OCI-LY1 (cell line): ENCODE measurements around the gene PDE6B.

Source experiments
- EZH2 ChIP-seq: fragments of 200-600 bp; sonication (generic), shearing (Covaris generic); IDR thresholded peaks from 2 replicates; pipeline ENCODE4 v1.8.0; 2017; ENCODE audit warnings: borderline replicate concordance, mixed run types, mild to moderate bottlenecking, antibody characterized with exemption, low read length, moderate library complexity, mixed read lengths
- TF ChIP-seq, protein P1 (sequence below): fragments of 200-600 bp; sonication (generic), shearing (Covaris generic); IDR thresholded peaks from 2 replicates; pipeline ENCODE4 v1.5.1; 2017; ENCODE audit warnings: mild to moderate bottlenecking, antibody characterized with exemption, low read length, moderate library complexity, mixed read lengths

- TF ChIP-seq, protein P1, sequence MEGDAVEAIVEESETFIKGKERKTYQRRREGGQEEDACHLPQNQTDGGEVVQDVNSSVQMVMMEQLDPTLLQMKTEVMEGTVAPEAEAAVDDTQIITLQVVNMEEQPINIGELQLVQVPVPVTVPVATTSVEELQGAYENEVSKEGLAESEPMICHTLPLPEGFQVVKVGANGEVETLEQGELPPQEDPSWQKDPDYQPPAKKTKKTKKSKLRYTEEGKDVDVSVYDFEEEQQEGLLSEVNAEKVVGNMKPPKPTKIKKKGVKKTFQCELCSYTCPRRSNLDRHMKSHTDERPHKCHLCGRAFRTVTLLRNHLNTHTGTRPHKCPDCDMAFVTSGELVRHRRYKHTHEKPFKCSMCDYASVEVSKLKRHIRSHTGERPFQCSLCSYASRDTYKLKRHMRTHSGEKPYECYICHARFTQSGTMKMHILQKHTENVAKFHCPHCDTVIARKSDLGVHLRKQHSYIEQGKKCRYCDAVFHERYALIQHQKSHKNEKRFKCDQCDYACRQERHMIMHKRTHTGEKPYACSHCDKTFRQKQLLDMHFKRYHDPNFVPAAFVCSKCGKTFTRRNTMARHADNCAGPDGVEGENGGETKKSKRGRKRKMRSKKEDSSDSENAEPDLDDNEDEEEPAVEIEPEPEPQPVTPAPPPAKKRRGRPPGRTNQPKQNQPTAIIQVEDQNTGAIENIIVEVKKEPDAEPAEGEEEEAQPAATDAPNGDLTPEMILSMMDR: no peak
- no peak for TF ChIP-seq EZH2
Observed at GRCh38 chr4:705278-706082, 80.1 kb downstream of the PDE6B start, which contains the start of gene PCGF3.
